GM21447 (cell line): ENCODE measurements around the gene TRAF1.

Experiments
- ATAC-seq: cut with Tn5 transposase; IDR thresholded peaks from one replicate; pipeline ENCODE4 v1.9.1; 2021; ENCODE audit not compliant: unreplicated experiment

TRAF1 gene

DNA sequence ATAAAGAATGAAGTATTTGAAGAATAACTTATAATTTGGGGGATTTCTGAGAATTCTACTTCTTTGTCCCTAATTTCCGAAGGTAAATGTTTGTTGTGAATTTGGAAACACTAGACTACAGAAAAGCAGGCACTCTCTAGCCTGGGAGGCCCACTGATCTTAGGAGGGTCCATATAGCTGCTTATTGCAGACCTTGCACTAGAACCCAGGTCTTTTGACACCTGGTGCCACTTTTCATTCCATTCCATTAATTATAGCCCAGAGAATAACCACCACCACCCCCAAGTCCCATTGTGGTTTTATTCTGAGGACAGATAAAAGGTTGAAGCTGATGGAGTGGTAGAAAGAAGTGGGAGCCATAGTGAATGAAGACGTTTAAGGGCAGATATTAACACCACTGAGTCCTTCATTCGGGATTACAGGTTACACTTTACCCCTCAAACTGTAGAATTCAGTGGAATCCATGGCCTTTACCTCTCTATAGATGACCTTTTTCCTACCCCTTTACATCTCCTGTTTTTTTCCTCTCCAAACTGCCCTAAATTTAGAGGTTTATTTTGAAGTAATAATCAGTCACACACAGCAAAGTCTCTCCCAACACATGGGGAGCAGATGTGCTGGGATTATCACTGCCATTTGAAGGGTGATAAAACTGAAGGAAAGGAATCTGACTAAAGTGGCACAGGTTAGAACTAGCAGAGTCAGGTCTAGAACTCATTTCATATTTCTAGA, 71.8 kb downstream of the TRAF1 start:
- no peak for ATAC-seq

- ATAC-seq, result no peak
Observed at GRCh38 chr9:120853198-120853597, 73.4 kb downstream of the TRAF1 start.
